ENCODE data around the gene ATP23.

The ATP23 gene, protein sequence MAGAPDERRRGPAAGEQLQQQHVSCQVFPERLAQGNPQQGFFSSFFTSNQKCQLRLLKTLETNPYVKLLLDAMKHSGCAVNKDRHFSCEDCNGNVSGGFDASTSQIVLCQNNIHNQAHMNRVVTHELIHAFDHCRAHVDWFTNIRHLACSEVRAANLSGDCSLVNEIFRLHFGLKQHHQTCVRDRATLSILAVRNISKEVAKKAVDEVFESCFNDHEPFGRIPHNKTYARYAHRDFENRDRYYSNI
- 4.9 to 8.4 reads per million in 2 donors for total RNA-seq

DNA sequence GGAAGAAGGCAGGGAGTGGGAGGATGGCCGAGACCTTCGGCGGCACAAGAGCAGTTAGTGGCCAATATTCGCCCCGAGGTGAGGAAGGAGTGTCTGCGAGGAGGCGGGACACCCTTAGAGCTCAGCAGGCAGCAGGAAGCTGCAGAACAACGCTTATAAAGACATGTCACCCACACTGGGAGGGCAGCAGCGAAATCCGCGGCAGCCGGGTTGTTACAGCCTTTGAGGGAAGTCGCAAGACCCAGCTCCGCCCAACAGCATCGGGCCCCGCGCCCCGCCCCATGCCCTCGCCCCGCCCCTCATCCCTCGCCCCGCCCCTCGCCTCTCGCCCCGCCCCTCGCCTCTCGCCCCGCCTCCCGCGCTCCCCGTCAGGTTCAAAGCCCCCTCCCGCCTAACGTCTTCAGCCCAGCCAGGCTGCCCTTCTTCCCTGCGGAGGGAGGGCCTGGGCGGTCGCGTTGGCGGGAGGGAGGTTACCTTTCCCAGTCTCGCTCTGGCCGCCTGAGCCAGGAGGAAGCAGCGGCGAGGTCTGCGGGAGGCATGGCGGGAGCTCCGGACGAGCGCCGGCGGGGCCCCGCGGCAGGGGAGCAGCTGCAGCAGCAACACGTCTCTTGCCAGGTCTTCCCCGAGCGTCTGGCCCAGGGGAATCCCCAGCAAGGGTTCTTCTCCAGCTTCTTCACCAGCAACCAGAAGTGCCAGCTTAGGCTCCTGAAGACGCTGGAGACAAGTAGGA is at the start of gene ATP23:
Gene ATP23, plus strand, starts transcription at position 403 of the 730 bp plus-strand sequence. Its CDS starts 135 bp downstream, at position 538.
- peak; percentile 84 for DNase-seq

DNA sequence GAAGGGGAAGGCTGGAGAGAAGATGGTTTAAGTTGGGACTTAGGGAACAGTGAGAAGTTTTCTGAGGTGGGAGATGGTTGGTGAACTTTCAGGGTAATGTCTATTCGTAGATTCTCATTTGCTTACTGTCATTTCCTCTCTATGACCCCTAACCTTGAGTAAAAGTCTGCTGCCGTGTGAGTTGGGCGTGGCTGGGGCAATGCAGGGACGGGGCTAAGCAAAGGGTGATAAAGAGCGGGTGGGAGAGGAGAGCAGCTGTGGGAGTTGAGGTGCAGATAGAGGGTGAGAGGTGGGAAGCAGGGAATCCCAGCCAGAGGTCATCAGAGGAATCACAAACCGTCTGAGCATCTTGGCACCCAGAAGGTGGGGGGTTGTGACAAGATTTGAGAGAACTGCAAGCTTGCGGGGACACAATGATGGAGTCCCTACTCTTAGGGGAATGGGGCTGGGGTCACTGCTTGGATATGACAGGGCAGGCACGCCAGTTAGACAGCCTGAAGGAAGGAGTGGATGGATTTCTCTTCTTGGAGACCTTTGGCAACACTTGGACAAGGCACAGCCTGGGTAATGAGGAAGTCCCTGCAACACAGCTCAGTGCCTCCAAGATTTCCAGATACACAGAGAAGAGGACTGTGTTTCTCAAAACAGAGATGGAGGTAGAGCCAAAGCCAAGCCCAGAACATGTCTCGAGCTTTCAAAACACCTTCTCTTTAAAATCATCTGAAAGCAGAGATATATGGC is 49.0 kb upstream of the ATP23 start:
- no peak for DNase-seq

DNA sequence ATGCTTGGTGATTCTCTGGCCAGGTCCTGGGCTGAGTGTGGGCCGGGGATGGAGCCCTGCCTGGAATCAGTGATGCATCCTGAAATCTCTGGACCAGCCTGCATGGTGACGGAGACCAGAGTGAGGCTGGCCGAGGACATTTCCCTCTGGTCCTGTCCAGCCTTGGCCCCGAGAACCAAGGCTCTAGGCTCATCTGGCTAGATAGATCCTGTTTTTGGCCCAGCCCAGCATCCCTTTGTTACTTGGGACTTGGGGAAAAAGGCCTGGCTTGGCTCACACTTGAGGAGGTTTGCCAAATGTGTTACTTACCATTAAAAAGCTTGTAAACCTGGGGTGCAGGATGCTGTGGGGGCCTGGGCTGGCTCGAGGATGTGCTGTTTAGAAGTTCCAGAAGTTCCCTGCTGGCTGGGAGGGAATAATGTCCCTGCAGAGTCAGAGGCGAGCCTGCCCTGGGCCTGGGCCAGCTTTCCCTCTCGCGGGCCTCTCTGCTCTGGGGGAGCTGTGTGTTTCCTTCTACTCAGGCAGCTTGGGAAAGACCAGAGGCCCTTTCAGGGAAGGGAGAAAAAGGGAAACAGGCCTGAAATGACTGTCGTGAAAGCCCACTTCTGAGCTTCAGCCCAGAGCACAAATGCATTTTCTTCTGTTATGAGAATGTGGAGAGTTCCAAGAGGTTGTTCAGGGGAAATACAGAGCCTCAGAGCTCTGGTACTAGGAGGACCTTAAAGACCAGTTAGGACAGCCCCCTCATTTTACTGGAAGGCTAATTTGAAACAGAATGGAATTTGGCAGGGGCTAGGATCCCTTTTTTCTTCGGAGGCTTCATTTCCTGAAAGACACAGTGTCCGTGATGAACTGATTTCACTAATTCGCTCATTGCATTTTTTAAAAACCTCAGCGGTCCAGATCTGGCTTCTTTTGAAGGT is 47.7 kb upstream of the ATP23 start:
- DNase-seq: no peak

DNA sequence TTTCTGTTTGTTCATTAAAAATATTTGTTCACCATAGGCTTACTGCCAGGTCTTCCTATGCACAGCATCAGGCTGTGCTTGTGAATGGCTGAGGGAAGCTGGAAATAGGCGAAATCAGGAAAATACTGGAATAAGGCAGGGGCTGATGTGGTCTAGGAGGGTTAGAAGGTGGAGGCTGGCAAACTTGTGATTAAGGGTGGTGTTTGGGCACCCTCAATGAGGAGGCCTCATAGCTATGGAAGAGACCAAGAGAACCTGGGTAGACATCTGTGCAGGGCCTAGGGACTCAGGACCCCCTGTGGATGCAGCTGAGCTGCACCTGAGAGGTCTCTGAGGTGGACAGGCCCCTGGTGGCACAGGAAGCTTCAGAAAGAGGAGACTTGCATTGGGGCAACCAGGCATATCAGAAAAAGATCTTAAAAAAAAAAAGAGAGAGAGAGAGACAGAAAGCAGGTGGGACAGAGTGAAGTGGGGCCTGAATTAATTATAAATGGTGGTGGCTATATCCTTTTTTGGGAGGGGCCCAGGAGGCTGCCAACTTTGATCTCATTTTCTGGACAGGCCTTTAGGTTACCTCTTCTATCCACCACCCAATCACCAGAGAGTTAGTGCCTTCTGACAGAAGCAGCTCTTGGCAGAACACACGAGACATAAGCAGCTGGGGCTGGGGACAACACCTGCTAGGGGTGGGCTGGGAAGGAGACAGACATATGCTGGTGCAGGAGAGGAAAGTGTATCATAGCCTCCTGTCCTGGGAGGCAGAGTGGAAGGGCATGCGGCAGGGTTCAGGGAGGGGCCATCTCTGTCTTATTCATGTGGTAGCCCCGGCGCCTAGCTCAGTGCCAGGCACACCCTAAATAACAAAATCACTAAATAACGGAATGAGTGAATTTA is 46.7 kb upstream of the ATP23 start:
- DNase-seq: no peak

DNA sequence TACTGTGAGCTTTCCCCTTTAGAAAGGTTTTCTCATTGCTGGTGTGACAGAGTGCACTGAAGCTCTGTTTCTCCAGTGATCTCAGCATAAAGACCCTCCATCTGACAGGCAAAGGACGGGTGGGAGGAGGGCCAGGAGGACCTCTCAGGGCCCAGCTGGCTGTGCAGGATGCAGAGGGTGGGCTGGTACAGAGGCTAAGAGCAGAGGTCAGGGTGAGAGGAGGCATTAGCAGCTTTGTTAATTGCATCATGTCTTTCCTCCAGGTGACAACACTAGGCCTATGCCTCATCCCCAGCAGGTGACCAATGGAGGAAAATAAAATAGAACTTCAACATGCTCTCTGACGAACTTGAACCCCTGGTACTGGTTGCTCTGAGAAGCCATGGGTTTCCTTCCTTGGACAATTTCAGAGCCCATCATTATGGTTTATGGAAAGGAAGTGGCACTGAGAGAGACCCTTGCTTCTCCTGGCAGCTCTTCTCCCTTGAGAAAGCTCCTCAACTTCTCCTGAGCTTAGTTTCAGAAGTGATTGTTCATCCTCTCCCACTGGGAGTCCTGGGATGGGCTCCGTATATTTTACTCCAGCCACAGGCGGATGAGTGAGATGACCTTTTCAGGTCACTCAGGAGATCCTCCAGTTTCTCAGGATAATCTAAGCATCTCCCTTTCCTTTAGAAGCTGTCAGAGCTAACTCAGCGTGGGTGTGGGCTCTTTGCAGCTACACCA is 45.8 kb upstream of the ATP23 start:
- no peak for DNase-seq

DNA sequence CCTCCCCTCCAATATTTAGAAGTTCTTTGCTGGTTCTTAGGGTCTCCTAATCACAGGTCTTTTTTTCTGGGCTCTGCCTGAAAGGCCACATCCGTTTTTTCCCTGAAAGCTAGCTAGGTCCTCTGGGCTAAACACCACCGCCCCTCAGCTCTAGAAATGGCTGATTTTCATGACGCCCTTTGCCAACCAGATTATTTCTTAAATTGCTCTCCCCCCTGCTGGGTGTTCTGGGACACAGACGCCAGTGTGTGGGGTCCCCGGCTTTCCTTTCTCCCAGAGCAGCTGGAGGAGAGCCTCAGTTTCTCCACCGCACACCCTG is 45.3 kb upstream of the ATP23 start:
- DNase-seq: no peak

DNA sequence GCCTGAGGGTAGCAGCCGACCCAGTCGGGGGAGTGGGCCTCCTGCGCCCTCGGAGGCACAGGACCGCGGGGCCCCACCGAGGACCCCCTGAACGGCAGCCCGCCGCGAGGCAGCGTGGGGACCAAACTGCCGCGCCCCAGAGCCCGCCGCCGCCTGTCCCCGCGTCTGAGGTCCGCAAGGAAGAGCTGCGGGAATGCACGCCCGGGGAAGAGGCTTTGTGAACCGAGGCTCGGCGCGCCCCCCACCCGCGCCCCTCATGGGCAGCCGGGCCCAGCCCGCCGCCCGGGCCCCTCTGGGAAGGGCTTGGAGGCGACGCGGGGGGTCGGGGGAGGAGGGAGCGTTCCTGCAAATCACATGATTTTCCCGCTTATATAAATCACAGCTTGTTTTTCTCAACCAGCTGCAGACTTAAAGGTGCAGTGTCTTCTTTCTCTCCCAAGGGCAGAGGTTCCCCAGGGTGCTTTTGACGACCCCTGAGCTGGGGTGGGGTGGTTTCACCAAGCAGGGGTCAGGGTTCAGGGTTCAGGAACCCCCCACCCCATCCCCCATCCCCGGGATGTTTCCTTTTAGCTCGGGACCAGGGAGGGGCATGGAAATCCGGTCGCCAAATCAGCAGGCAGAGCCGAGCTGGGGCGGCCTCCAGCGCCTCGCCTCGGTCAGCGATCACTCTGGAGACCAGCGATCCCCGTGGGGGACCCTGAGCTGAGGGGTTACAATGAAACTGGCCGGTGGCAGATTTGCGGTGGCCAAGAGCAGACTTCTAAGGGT is 44.7 kb upstream of the ATP23 start:
- DNase-seq: no peak

DNA sequence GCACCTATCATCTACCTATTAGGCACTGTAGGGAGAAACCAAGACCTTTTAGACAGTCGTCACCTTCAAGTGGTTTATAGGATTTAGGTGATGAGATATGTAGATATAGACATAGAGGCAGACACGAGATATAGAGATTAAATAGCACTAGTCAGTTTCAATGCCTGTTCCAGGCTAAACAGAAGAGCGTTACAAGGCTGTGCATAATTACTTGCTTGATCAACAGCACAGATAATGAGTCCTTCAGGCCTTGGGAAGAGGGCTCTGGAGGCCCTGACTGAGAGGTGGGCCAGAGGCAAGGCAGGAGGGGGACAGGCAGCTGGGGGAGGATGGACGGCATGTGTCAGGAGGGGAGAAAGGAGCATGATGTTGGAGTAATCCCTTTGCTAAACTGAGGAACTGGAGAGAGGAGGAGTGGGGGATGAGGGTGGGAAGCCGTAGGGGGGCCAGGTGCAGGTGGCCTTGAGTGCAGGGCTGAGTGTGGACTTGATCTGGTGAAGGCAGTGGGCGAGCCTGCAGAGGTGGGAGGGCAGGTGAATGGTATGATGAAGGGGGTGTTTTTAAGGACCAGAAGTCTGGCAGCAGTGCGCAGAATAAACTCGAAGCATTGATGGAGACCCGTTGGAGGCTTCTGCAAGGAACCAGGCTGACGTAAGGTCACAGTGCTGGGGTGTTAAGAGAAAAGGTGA is 43.9 kb upstream of the ATP23 start:
- DNase-seq: no peak

DNA sequence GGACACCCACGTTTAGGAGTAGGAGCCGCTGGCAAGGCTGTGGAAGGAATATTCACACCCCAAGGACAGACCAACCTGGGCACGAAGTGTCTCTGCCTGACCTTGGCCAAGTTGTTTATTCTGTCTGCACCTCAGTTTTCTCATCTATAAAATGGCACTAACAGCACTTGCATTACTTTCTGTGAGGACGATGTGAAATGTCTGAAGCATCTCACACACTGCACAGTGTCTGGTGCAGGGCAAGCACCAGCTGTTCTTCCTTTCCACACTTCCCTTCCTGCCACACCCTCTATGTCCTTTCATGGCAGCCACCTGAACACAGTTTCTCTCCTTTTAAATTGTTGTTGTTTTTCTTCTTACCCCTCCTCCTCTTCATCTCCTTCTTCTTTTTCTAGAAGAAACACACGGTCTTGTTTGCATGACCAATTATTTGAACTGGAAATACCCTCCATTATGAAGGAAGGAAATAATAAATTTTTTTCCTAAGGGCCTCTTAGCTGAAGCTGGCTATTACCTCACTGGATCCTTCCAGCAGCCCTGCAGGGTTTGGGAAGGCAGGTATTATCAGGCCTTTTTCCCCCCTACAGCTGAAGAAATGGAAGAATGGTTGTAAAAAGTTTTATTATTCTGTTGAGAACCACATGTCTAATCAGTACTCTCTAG is 42.9 kb upstream of the ATP23 start:
- DNase-seq: no peak

DNA sequence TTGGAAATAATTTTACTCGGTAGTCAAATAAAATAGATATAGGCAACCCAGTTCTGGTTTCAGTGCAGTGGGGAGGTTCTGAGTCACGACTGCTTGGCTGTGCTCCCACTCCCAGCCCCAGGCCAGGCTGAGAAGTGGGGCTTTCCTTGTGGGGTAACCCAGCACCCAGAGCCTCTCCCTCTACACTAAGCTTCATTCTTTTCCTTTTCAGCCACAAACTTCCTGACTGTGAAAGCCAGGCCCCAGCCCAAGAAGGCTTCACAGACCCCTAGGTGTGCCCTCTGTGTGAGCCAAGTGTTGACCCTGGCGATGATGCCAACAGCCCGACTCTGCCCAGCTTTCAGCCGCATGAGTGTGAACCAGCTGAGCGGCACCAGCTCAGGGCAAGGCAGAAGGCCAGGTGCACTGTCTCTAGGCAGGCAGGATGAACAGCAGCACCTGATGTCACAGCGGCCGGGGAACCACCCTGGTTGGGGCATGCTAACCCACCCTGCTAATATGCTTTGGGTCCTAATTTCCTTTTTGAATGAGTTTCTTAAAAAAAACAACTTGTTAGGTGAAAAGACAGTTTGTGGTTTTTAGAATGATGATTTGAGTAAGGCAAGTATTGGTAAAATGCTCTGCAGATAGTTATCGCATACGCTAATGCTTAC is 42.2 kb upstream of the ATP23 start:
- DNase-seq: peak; percentile 58

DNA sequence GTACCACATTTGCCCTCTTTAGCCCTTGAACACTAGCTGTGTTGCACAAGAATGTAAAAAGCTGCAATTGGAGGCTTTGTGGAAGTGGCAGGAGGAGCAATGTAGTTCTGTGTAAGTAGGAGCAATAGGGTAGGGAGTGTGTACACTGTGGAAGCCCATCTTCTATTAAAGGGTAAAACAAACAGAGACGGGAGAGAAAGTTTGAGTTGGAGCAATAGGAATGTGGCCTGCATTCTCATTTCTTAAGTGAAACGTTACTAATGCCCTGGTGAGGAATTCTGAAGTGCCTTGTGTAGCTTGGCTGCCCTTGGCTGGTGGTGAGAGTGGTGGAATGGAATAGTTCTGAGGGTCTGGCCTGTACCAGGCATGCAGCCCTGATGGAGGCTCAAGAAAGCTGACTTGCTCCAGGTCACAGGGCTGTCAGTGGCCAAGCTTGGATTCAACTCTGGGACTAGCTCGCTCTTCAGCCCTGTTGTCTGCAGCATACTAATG is 38.8 kb upstream of the ATP23 start:
- no peak for DNase-seq

DNA sequence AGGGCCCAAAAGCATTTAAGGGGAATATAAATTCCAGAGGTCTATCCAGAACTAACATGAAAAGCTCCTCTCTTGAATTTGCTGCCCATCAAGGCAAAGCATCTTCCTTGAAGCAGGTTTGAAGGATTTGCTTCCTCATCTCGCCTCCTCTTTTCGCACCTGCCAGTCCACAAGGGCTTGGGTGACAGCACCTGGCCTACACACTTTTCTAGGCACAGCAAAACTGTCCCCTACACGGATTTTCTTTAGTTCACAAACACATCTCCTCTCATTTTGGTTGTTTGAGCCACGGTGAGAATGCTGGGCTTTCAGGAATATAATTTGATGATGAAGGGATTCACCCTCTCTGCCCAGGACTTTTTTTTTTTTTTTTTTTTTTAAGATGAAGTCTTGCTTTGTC is 36.9 kb upstream of the ATP23 start:
- no peak for DNase-seq

DNA sequence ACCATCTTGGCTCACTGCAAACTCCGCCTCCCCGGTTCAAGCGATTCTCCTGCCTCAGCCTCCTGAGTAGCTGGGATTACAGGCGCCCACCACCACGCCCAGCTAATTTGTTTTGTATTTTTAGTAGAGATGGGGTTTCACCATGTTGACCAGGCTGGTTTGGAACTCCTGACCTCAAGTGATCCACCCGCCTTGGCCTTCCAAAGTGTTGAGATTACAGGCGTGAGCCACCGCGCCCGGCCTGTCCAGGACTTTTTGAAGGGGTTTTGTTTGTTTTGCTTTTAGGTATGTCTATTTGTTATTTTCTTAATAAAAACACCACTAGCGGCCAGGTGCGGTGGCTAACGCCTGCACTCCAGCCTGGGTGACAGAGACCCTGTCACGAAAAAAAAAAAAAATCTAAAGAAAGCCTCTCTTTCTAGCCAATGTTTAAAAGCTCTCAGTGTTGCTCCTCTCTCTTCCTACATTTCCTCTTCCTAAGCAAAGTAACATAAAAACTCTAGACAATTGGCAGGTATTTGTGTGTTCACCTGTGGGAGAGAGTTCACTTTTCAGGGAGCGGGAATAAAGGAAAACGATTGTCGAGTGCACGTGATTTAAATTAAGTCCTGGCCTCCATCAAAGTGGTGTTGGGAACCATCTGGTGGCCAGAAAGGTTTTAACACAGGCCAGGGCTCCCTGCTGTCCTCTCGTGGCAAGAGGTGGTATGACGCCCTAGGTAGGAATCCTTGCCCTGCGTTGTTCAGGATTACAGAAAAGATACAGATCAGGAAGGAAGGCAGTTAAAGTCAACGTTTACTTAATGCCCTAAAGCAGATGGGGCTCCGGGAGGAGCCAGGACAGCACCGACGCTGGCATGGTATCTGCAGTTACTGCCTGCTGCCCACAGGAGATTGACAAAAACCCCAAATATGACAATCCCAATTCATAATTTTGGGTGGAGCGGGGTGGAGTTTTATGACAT is 36.2 kb upstream of the ATP23 start:
- DNase-seq: no peak

DNA sequence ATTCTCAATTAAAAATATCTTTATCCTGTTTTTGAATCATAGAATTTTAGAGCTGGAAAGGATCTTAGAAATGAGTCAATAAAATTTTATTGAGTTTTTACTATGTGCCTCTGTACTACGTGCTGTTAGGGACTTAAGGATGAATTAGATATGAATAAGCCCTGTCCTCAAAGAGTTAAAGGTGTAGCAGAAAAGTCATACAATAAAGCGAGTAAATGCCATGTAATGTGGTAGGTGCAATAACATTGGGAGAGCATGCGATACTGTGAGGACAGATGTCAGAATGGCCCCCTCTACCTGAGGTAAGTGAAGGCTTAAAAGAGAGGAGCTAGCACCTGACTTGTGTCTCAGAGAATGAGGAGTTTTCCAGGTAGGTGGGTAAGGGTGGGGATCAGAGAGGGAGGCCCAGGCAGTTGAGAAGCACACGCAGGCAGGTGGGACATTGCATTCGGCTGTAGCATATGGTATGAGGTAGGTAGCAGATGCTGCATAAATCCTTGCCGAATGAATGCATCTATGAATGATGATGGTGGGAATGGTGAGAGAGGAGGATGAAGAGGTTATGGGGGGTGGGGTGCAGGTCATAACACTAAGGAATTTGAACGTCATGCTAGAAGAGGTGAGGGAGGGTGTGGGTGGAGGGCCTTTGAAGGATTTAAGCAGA is 35.4 kb upstream of the ATP23 start:
- no peak for DNase-seq

DNA sequence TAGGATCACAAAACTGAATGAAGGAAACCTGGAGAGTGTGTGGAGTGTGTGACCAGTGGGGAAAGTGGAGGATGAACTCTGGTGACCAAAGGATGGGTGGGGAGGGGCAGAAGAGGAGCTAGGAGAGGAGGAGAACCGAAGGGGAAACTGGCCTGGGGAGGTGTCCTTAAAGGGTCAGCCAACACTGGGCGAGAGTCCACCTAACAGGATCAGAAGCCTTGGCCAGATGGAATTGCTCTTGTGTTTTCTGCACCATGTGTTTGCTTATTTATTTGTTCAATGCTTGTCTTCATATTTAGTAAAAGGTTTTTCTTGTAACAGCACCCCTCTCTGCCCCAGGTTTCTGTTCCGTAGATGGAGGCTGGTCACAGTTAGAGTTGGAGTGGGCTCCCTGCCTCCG is 34.5 kb upstream of the ATP23 start:
- DNase-seq: no peak

DNA sequence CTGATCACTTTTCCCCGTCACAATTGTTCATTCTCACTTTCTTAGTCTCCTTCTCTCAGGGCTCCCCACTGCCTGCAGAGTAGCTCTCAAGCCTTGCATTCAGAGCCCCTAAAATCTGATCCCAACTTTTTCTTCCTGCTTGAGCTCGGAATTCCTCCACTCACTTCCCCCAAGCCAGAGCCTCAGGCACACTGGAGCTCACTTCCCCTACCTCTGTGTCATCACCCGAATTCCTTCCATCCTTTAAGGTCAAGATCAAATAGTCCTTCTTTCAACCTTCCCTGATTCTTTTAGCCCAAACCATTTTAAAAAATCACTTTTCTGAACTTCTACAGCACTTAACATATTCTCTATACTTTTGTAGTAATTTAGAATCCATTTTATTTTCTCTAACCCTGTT is 34.1 kb upstream of the ATP23 start:
- no peak for DNase-seq

DNA sequence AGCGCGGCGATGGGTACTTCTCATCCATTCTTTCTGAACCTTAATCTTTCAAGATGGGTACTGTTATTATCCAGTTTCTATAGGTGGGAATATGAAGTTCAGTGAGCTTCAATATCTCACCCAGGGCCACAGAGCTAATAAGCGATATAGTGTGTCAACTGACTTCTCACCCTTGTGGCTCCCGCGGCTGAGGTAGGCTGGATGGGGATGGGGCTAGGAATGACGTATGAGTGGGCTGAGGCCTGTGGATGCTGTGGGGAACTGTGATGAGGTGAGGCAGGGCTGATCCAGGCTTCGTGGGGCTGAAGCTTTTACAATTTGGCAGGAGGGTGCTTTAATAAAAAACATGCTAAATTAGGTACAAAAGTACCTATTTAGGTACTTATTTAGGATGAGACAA is 32.9 kb upstream of the ATP23 start:
- DNase-seq: no peak

Data from activated gamma-delta T cell (primary cell).